ENCODE data around the gene UTP20.

- TF ChIP-seq CTCF (IDR thresholded peaks at IDR 0.05) (no peak), POLR2A (IDR thresholded peaks at IDR 0.05) (no peak), POLR2AphosphoS5 (IDR thresholded peaks at IDR 0.05) (no peak)
Measured at GRCh38 chr12:101415228-101415627, 135.3 kb downstream of the UTP20 start.
